Measurements from ENCODE around the gene ADAMTS12. TPM values are rescaled to one million over a fixed set of nuclear protein-coding genes. Genes with fewer than 3 reads are reported as not detected.

ADAMTS12 gene
- total and polyA plus RNA-seq, 2 of the 8 experiments (the other 6 are each of a cell fraction or from before 2014, with no cell fraction given) = 6.4 to 12.8 TPM

- no peak for TF ChIP-seq CEBPB (IDR thresholded peaks at IDR 0.05; ENCODE audit: low read depth, low read length)
- no peak for TF ChIP-seq CREB1 (IDR thresholded peaks at IDR 0.05)
- TF ChIP-seq KDM4A (IDR thresholded peaks at IDR 0.05; ENCODE audit: low read depth, low read length, severe bottlenecking) = no peak
- TF ChIP-seq GTF2F1 (IDR thresholded peaks at IDR 0.05; ENCODE audit: borderline replicate concordance, low read depth, low read length) = no peak
- TF ChIP-seq NRF1 (IDR thresholded peaks at IDR 0.05; ENCODE audit: low read depth, low read length) = no peak
- TF ChIP-seq CHD1 (IDR thresholded peaks at IDR 0.05; ENCODE audit: low read depth, low read length) = no peak
- TF ChIP-seq KDM1A (IDR thresholded peaks at IDR 0.05; ENCODE audit: borderline replicate concordance, low read length) = no peak
- no peak for TF ChIP-seq BRCA1 (IDR thresholded peaks at IDR 0.05; ENCODE audit: low read depth, low read length)
- no peak for TF ChIP-seq CHD2 (IDR thresholded peaks at IDR 0.05; ENCODE audit: low read length)
- TF ChIP-seq SIX5 (IDR thresholded peaks at IDR 0.05; ENCODE audit: low read depth, low read length) = no peak
- no peak for TF ChIP-seq POU5F1 (IDR thresholded peaks at IDR 0.05; ENCODE audit: low read depth, low read length)
- TF ChIP-seq TEAD4 (IDR thresholded peaks at IDR 0.05; ENCODE audit: low read depth, low read length) = no peak
- TF ChIP-seq ATF3 (IDR thresholded peaks at IDR 0.05; ENCODE audit: insufficient read depth, low read depth, low read length) = no peak
- H3K9ac ChIP-seq (replicated peaks in 1 of 4; ENCODE audit: extremely low read depth in 1 of 4, low read depth in 3 of 4, low read length in 3 of 4) = no peak overlapping the region
- H3K27me3 ChIP-seq (replicated peaks in 1 of 4; ENCODE audit: control insufficient read depth in 3 of 4, extremely low read depth in 1 of 4, insufficient read depth in 3 of 4, low read length in 3 of 4) = no peaks in the 10 kb centered on the region
- DNase-seq (ENCODE audit: low read depth in 1 of 2, low spot score in 2 of 2) = no peak
- FAIRE-seq = no peak
- H3K4me1 ChIP-seq (replicated peaks in 1 of 4; ENCODE audit: control insufficient read depth in 3 of 4, insufficient read depth in 4 of 4, low read length in 3 of 4) = no peaks in the 10 kb centered on the region
- H4K5ac ChIP-seq (ENCODE audit: insufficient read length, low read depth, low read length) = no peak overlapping the region
- H2BK12ac ChIP-seq (ENCODE audit: low read depth, low read length) = no peak overlapping the region
- H3K4ac ChIP-seq (replicated peaks; ENCODE audit: insufficient read length, low read depth, low read length) = no peak overlapping the region
- H2BK15ac ChIP-seq (ENCODE audit: low read length) = no peak overlapping the region
- H3K27ac ChIP-seq (ENCODE audit: low read depth, low read length) = no peak overlapping the region
- no peak overlapping the region for H3K4me2 ChIP-seq (ENCODE audit: insufficient read depth in 1 of 2, low read depth in 2 of 2, low read length in 2 of 2)
- H3K79me2 ChIP-seq (ENCODE audit: control insufficient read depth in 1 of 2, insufficient read depth in 2 of 2, low read length in 2 of 2) = no peaks in the 10 kb centered on the region
- H4K8ac ChIP-seq (ENCODE audit: extremely low read depth, insufficient read depth, low read length) = no peak overlapping the region
- 91% methylated on average over 10 of the region's 10 CpGs; no CpG with 5 or more reads in 1 of the 2 experiments for WGBS, 2 experiments (ENCODE audit: extremely low coverage in 1 of 2, insufficient coverage in 1 of 2, insufficient read length in 1 of 2, insufficient replicate concordance in 2 of 2, low coverage in 1 of 2, low lambda C conversion rate in 2 of 2, missing lambda C conversion rate in 1 of 2)
- H3K23ac ChIP-seq (ENCODE audit: insufficient read length) = no peak overlapping the region
- no peak overlapping the region for H3K4me3 ChIP-seq (ENCODE audit: extremely low read depth in 1 of 4, insufficient read depth in 2 of 4, low read depth in 3 of 4, low read length in 4 of 4)
- no peaks in the 10 kb centered on the region; the same call in 1 of the 2 replicates for H3K23me2 ChIP-seq (ENCODE audit: low read depth, low read length)
- no peak overlapping the region for H2AFZ ChIP-seq (ENCODE audit: low read length)
- no peak overlapping the region for H2BK5ac ChIP-seq (ENCODE audit: low read depth, low read length)
- H2BK20ac ChIP-seq (ENCODE audit: low read length) = no peak overlapping the region
- no peaks in the 10 kb centered on the region for H3K36me3 ChIP-seq (ENCODE audit: control insufficient read depth in 2 of 4, insufficient read depth in 4 of 4, low read length in 3 of 4)
- H3K56ac ChIP-seq (replicated peaks; ENCODE audit: insufficient read length, low read depth, low read length) = no peak overlapping the region
- POLR2A ChIA-PET (ENCODE audit: partially characterized antibody) = interaction anchor here (0.5 kb wide), 1 partner anchor 370 kb away, joined by 3 read pairs; no protein-coding TSS in a partner anchor
- no peak overlapping the region for H2BK120ac ChIP-seq (replicated peaks; ENCODE audit: low read depth, low read length)
- H4K91ac ChIP-seq (replicated peaks; ENCODE audit: insufficient read length, low read length) = no peak overlapping the region
- H3K79me1 ChIP-seq (ENCODE audit: low read depth, low read length) = no peaks in the 10 kb centered on the region
- H3K14ac ChIP-seq (ENCODE audit: insufficient read length) = no peak overlapping the region
- H3K18ac ChIP-seq (ENCODE audit: extremely low read depth, low read length) = no peak overlapping the region
- no peaks in the 10 kb centered on the region for H3K9me3 ChIP-seq (ENCODE audit: insufficient read depth in 2 of 2, low read depth in 1 of 2, low read length in 1 of 2)
- H2AK5ac ChIP-seq (ENCODE audit: low read depth, low read length) = no peak overlapping the region
- H4K20me1 ChIP-seq (replicated peaks in 1 of 2; ENCODE audit: control insufficient read depth in 1 of 2, insufficient read depth in 2 of 2, low read length in 2 of 2) = no peaks in the 10 kb centered on the region
- CTCF ChIA-PET (ENCODE audit: partially characterized antibody) = interaction anchor here (0.9 to 2.3 kb wide), 7 partner anchors 10 to 287 kb away, joined by 3 to 7 read pairs (median 3); partner anchors contain the start of gene RXFP3
Measured at GRCh38 chr5:33649549-33650482, 242.0 kb downstream of the ADAMTS12 start.

All from H1 (cell line).